Activated CD4-positive, alpha-beta T cell treated with anti-CD3 and anti-CD28 coated beads, Interleukin-2, amount 50 U/mL, for 16 hours (primary cell): Measurements from ENCODE around the gene UHRF2.
A peak's percentile ranks its signal among the peaks of the same experiment; 100 is the strongest.
"Not testable (repeated sequence)": the region's sequence is repeated elsewhere in the genome, so short reads cannot be mapped to it uniquely, and the experiment has no call there.

Experiments used
- DNase-seq: peaks from one replicate; pipeline ENCODE4 v3.0.0-alpha.2; 2020

The UHRF2 gene, protein sequence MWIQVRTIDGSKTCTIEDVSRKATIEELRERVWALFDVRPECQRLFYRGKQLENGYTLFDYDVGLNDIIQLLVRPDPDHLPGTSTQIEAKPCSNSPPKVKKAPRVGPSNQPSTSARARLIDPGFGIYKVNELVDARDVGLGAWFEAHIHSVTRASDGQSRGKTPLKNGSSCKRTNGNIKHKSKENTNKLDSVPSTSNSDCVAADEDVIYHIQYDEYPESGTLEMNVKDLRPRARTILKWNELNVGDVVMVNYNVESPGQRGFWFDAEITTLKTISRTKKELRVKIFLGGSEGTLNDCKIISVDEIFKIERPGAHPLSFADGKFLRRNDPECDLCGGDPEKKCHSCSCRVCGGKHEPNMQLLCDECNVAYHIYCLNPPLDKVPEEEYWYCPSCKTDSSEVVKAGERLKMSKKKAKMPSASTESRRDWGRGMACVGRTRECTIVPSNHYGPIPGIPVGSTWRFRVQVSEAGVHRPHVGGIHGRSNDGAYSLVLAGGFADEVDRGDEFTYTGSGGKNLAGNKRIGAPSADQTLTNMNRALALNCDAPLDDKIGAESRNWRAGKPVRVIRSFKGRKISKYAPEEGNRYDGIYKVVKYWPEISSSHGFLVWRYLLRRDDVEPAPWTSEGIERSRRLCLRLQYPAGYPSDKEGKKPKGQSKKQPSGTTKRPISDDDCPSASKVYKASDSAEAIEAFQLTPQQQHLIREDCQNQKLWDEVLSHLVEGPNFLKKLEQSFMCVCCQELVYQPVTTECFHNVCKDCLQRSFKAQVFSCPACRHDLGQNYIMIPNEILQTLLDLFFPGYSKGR

DNA sequence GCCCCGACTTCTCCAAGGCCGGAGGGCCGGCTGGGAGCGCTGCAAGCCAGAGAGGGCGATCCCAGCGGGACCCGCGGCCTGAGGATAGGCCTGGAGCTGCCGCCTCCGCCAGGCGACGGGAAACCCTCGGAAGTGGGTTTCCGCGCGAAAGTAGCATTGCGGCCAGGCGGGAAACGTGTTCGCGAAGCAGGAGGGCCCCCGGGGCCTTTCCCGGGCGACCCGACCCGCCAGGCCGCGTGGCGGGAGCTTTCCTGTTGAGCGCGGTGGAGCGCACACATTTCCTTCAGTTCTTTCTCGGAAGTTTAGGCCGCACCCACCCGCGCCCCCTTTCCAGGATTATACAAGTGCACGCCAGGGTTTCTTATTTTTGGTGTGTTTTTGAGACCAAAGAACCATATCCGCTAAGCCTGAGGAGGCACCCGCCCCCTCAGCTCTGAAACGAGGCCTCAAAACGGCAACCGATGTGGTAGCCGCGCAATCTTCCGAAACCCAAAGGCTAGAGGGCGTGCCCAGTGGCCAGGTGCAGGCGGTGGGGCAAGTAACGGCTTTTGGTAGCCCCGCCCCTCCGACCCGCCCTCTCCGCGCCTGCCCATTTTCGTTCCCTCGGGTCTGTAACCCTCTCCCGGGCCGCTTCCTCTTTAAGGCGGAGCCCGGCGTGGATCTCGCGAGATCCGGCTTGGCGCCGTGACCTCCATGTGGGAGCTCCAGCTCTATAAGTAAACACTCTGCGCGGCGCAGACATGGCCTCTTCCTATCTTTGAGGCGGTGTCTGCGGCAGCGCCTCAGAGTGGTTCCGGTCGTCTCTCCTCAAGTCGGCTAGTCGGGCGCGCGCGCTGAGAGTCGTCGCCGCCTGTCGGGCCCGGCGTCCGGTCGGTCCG, at the start of gene UHRF2:
Gene UHRF2, plus strand, starts transcription at position 713 of the 878 bp plus-strand sequence. CDS start 292 bp downstream, outside the sequence.
- DNase-seq, result peak; percentile 100

DNA sequence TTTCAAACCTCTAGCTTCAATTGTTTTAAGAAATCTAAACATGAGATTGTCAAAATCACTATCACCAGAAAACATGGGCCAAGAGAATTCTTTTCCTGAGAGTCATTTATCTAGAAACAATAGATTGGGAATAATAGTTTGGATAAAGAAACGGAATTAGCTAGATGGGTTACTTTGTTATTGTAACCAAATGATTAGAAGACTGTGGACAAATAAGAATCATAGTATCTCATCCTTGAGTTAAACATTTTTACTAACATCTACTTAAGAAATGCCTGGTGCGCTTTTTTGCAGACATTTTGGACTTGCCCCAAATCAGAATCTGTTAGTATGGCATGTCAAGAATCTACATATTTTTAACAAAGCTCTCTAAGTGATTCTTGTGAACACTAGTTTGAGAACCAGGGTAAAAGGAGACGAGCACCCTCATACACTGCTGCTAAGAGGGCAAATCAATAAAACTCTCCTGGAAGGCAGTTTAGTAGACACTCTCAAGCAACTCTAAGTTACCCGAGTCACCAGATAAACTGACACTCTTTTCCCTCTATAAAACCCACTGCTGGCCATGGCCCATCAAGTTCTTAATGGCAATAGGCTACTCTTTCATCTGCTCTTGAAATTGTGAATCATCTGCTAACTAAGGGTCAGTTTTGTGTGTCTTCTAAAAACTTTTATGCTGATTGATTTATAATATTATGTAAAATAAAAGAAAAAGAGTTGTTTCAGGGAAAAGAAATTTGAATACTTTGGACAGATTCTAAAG, 45.7 kb upstream of the UHRF2 start:
- no peak for DNase-seq

DNA sequence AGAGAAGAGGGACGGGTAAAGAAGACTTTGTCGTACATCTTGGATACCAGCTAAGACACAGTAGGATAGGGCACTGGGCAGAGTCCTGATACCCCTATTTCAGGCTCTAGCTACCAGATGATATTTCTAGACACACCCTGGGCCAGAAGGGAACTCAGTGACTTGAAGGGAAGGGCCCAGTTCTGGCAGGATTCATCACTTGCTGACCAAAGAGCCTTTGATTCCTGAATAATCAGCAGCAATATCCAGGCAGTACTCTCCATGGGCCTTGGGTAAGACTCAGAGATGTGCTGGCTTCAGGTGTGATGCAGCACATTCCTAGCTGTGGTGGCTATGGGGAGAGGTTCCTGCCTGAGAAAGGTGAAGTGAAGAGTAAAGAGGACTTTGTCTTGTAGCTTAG, 44.2 kb upstream of the UHRF2 start:
- no peak for DNase-seq

DNA sequence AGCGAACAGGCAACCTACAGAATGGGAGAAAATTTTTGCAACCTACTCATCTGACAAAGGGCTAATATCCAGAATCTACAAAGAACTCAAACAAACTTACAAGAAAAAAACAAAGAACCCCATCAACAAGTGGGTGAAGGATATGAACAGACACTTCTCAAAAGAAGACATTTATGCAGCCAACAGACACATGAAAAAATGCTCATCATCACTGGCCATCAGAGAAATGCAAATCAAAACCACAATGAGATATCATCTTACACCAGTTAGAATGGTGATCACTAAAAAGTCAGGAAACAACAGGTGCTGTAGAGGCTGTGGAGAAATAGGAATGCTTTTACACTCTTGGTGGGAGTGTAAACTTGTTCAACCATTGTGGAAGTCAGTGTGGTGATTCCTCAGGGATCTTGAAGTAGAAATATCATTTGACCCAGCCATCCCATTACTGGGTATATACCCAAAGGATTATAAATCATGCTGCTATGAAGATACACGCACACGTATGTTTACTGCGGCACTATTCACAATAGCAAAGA, 31.5 kb upstream of the UHRF2 start:
- DNase-seq, result not testable (repeated sequence)

DNA sequence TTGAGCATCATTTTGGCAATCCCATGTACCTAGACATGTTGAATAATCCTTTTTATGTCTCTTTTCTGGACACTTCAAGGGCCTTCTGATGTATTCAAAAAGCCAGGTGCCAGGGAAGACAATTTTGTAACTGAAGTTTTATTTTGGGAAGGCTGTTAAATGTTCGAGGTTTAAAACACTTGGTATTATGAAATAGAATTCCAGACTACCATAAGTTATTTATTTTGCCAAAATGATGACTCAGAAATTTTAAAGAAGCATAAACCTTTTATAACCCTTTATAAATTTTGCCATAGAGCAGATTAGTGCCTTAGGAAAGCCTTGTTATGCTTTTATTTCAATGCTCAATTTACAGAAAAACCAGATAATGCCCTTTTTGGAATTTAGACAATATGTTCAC, 30.3 kb upstream of the UHRF2 start:
- DNase-seq, result no peak

DNA sequence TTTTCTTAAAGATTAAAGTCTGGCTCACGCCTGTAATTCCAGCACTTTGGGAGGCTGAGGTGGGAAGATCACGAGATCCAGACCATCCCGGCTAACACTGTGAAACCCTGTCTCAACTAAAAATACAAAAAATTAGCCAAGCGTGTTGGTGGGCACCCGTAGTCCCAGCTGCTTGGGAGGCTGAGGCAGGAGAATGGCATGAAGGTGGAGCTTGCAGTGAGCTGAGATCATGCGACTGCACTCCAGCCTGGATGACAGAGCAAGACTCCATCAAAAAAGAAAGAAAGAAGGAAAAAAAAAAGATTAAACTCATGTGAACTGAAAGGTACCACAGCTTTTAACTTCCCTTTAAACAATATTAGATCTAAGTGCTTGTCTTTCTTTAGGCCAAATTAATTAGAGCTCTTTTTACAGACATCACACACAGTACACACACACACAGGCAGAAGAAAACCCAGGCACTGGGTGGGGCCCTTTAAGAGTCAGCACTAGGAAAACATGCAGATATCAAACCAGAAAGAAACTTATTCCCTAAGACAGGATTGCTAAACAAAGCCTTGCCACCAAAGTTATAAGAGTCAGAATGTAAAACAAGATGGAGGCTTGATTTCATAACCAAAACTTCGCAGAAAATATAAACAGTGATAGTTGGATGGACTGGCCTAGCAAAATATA, 29.3 kb upstream of the UHRF2 start:
- DNase-seq, result no peak

DNA sequence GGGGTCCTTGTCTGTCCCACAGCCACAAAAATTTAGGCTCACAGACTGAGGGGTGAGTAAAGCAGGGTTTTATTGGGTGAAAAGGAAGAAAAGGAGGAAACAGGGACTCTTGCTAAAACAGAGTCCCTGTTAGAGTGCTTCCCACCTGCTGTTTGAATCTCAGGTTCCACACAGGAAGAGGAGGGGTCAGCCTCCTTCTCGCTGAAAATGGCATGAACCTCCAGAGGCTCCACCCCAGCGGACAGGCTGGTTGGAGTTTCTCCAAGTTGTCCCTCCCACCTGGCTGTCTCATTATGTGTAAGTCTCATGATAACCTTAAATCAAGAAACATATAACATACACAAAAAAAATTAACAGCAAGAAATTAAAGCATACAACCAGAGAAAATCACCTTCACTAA, 28.3 kb upstream of the UHRF2 start:
- no peak for DNase-seq

DNA sequence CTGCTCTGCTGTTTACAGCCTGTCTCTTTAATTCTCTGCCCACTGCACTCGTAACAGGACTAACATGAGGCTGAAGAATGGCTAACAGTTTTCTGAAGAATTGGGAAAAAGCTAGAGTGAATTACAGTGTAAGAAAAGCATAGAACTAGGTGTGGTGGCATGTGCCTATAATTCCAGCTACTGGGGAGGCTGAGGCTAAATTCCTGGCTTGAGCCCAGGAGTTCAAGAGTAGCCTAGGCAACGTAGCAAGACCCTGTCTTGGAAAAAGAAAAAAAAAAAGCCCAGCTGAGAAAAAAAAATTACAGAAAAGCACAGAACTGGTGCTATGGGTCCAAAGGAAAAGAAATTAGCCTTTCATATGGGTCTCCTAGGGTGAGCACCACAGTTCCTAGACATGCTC, 13.9 kb upstream of the UHRF2 start:
- DNase-seq, result no peak

DNA sequence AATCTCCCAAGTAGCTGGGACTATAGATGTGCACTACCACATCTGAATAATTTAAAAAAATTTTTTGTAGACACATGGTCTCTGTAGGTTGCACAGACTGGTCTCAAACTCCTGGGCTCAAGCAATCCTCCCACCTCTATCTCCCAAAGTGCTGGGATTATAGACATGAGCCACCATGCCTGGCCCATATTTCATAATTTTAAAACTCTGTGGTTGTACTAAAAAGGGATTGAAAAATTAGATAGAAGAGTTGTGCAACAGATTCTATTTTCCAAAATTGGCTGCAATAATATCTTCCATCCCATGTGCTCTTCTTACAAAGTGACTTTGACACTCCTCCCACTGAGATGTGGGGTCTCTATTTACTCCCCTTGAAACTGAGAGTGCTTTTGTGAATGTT, 7.6 kb upstream of the UHRF2 start:
- DNase-seq, result no peak

DNA sequence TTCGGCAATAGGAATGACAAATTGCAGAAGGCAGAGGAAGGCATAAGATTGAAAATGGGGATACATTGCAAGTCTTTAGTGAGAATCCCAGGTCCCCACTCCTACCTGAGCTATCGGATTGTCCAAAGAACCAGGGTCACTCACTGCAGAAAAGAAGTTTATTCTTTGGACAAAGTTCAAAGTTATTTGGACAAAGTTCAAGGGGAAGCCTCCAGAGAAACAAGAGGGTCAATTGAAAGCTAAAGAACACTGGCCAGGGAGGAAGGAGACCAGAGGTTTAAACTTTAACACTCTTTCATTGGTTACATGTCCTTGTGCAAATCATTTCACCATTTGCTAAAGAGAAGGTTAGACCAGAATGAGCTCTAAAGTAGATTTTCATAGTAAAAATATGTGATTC, 5.2 kb upstream of the UHRF2 start:
- DNase-seq, result no peak

DNA sequence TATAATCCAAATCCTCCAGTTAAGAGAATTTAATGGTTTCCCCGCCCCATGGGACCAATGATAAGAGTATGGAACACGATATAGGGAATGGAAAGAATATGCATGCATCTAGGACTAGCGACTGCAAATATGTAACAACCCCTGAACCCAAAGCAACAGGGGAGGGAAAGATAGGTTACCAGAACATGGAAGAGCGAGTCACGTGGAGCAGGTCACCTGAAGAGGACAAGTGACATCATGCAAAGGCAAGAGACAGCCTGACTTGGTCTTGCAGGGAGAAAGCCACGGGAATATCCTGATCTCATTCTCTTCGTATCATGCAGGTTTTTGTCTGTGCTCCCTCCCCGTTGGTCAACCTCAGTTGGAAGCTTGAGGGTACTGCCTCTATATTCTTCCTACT, 4.7 kb upstream of the UHRF2 start:
- no peak for DNase-seq

DNA sequence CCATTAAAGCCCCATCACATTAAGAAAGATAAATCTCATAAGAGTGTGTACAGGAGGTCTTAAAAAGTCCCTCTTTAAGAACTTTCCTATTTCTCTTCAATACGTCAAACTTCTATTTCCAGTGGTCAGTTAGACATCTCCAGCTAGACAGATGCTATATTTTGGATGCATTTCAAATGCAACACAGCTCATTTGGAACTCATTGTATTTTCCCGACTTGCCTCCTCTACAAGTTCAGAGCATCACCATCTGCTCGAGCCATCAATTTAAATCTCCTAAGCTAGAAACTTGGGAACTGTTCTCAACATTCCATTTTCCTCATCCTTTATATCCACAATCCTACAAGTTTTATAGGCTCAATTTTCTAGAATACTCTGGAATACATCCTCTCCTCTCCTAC, 3.2 kb upstream of the UHRF2 start:
- no peak for DNase-seq

DNA sequence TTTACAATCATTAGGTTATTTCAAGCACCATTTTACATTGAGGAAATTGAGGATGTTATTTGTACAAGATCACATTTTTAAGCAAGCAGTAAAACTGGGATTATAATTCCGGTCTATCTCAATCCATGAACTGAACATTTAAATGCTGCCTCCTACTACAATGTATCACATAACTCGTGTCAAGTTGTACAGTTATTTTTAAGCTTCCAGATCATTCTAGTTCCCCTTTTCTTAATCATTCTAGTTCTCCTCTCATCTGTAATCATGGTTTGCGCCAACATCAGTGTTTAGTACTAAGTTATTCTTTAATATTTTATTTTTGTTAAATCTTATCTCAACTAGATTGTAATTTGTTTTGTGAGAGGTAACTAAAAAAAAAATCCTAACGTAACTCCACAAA, 2.4 kb upstream of the UHRF2 start:
- DNase-seq, result no peak

DNA sequence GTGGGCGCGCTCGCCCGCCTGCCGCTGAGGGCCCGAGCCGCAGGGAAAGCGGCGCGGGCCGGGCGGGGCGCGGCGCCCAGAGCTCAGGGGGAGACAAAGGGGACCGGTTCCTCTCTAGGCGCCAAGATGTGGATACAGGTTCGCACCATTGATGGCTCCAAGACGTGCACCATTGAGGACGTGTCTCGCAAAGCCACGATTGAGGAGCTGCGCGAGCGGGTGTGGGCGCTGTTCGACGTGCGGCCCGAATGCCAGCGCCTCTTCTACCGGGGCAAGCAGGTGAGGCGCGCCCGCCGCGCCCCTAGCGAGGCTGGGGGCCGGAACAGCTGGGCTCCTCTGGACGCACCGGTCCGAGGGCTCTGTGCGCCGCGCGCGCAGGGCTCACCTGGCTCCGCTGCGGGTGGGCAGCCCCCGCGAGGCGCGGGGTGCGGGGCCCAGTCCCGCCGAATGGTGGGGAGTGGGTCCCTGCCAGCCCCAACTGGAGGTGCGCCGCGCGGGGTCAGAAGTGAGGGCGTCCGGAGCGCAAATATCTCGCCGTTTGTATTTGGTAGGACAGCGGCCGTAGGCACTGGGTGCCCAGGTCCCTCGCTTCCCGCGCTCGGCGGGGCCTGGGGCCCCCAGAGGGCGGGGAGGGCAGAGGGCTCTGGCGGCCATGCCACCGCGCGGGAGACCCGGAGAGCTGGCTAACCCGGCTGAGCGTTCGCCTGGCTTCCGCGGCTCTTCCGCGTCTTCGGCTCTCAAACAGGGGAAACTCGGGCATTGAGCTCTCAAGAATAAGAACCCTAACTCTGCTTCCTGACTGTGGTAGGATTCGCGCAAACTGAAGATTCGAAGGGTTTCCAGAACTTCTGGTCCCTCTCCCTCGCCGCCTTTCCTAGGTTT, 607 bp downstream of the UHRF2 start:
- DNase-seq, result peak; percentile 34

DNA sequence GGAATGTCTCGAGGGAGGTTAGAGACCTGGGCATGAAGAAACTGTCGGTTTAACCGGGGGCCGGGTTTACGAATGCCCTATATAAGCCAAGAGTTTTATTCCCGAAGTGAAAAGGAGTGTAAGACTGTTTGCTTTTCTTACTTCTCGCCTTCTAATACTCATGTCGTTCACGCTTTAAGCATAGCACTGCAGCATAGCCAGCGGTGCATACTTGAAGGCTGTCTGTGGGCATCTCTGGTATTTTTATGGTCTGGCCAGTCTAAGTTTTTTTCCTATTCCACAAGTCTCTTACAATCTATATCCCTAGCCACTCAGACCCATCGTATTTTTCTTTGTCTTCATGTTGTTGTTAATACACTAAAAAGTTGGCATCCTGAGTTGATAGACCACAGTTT, 1.2 kb downstream of the UHRF2 start:
- DNase-seq, result peak; percentile 8

DNA sequence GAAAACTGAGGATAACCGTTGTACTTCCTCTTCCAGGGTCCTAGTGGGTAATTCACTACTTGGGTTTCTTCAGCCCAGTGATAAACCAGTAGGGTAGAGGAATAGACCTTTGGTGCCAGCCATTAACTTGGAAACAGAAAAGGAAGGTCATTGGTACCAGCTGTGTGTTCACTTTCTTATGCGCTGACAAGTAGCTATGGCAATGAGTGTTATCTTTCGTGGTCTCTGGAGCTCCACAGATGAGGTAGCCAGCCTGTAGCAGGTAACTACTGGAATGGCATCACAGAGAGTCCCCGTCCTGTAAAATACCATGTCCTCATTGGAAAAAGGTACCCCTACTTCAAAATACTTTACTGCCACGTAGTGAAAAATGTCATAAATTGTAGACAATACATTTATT, 2.3 kb downstream of the UHRF2 start:
- peak; percentile 62 for DNase-seq

DNA sequence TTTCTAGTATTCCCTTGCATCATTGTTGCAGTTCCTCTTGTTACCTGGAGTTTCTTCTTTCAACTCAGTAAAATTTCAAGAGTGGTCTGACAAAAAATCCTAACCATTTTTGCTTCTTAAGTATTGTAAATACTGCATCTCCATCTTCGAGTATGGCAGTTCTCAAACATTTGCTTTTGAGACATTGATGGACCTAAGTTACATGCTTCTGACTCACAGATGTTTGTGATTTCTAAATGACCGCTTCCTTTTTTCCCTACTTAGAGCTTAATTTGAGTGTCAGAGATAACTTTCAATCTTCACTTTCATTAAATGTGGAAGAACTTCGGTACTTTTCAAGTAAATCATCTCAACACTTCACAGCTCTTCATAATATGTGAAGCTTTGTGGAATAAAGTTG, 4.2 kb downstream of the UHRF2 start:
- peak; percentile 27 for DNase-seq

DNA sequence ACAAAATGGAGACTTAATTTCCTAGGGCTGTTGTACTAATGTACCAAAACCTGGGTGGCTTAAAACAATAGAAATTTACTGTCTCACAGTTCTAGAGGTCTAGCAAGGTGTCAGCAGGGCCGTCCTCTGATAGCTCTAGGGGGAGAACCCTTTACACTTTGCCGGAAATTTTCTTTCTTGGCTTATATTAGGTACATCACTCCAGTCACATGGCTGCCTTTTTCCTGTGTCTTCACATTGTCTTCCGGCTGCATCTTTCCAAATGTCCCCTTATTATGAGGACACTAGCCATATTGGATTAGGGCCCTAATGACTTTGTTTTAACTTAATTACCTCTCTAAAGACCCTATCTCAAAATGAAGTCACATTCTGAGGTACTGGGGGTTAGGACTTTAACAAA, 5.8 kb downstream of the UHRF2 start:
- DNase-seq, result peak; percentile 26

DNA sequence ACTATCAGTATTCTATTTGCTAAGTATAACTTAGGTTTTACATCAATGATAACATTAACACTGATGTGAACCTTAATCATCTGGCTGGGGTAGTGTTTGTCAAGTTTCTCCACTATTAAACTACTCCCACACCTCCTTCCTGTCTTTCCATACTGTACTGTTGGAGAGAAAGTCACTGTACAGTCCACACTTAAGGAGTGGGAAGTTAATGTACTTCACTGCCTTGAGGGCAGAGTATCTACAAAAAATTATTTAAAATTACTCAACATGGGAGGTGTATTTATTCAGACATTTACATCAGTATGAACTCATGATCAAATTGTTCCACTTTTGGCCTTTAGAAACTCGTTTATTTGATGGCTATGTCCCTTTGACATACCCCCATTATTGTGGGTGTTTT, 11.9 kb downstream of the UHRF2 start:
- no peak for DNase-seq

DNA sequence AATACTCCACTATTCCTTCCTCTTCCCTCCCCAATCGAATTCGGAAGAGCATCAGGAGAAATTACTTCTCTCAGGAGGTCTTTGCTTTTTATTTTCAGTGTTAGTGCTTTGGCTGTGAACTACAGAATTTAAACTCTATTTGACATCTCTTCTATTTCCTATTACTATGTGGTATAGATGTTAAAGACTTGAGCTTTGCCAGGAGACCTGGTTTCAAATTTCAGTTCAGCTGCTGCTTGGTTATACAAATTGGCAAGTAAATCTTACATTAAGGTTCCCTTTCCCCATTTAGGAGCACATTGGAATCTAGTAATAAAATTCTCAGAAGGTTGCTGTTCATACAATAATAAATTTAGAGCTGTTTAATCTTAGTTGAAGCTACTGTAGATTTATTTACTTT, 13.1 kb downstream of the UHRF2 start:
- DNase-seq, result no peak
